Measurements from ENCODE around the gene BCAS3.

BCAS3 gene

GRCh38 chr17:60840456-60840855 lies 162.8 kb downstream of the BCAS3 start:
- no peaks in the 10 kb centered on the region for H3K36me3 ChIP-seq (ENCODE audit: control insufficient read depth in 1 of 2, insufficient read depth in 2 of 2, low read length in 2 of 2)
- no CpG with 5 or more reads among the region's 3 CpGs for WGBS (ENCODE audit: extremely low coverage, insufficient coverage, insufficient read length)

GRCh38 chr17:60845012-60845411 lies 167.4 kb downstream of the BCAS3 start:
- Histone ChIP-seq H2BK120ac (ENCODE audit: insufficient read depth, low read length, poor library complexity) (no peak overlapping the region), H4K91ac (ENCODE audit: low read depth, low read length) (no peak overlapping the region), H3K4me2 (ENCODE audit: low read length) (no peak overlapping the region), H4K8ac (ENCODE audit: low read depth, low read length) (no peak overlapping the region), H3K4me1 (ENCODE audit: control insufficient read depth in 1 of 2, insufficient read depth in 2 of 2, low read length in 2 of 2) (no peaks in the 10 kb centered on the region), H3K79me1 (ENCODE audit: low read length) (no peaks in the 10 kb centered on the region), H3K4me3 (ENCODE audit: low read depth, low read length) (no peak overlapping the region), H4K12ac (ENCODE audit: low read depth, low read length) (no peak overlapping the region), H3K79me2 (ENCODE audit: control insufficient read depth, insufficient read depth, low read length, poor library complexity) (no peaks in the 10 kb centered on the region), H2BK5ac (ENCODE audit: low read depth, low read length, poor library complexity) (no peak overlapping the region), H3K36me3 (ENCODE audit: control insufficient read depth in 1 of 2, insufficient read depth in 2 of 2, low read length in 2 of 2) (no peaks in the 10 kb centered on the region), H3K4ac (ENCODE audit: low read depth, low read length) (no peak overlapping the region), H3K27me3 (ENCODE audit: insufficient read depth, low read length) (no peaks in the 10 kb centered on the region), H2AK5ac (ENCODE audit: low read length) (no peak overlapping the region), H3K18ac (ENCODE audit: low read length) (no peak overlapping the region), H2AFZ (ENCODE audit: insufficient read depth, low read length, poor library complexity) (no peak overlapping the region), H3K14ac (ENCODE audit: low read length) (no peak overlapping the region), H3K9me3 (ENCODE audit: insufficient read depth, low read depth, low read length) (no peaks in the 10 kb centered on the region), H3K9ac (ENCODE audit: low read length) (no peak overlapping the region), H3K27ac (ENCODE audit: low read depth, low read length) (no peak overlapping the region), H3K23ac (ENCODE audit: low read length) (no peak overlapping the region), H2BK12ac (ENCODE audit: low read length) (no peak overlapping the region)
- no peak for DNase-seq
- WGBS (ENCODE audit: extremely low coverage, insufficient coverage, insufficient read length), result no CpG with 5 or more reads among the region's 6 CpGs

More at GRCh38 chr17:60840456-60840855, 162.8 kb downstream of the BCAS3 start:
- Histone ChIP-seq H4K91ac (ENCODE audit: low read depth, low read length) (no peak overlapping the region), H3K4me3 (ENCODE audit: low read depth, low read length) (no peak overlapping the region), H4K12ac (ENCODE audit: low read depth, low read length) (no peak overlapping the region), H3K9ac (ENCODE audit: low read length) (no peak overlapping the region), H2AFZ (ENCODE audit: insufficient read depth, low read length, poor library complexity) (no peak overlapping the region), H3K79me2 (ENCODE audit: control insufficient read depth, insufficient read depth, low read length, poor library complexity) (no peaks in the 10 kb centered on the region), H3K4ac (ENCODE audit: low read depth, low read length) (no peak overlapping the region), H3K27me3 (ENCODE audit: insufficient read depth, low read length) (no peaks in the 10 kb centered on the region), H3K4me2 (ENCODE audit: low read length) (no peak overlapping the region), H2BK5ac (ENCODE audit: low read depth, low read length, poor library complexity) (no peak overlapping the region), H3K14ac (ENCODE audit: low read length) (no peak overlapping the region), H3K23ac (ENCODE audit: low read length) (no peak overlapping the region), H3K27ac (ENCODE audit: low read depth, low read length) (no peak overlapping the region), H3K18ac (ENCODE audit: low read length) (no peak overlapping the region), H4K8ac (ENCODE audit: low read depth, low read length) (no peak overlapping the region), H2BK12ac (ENCODE audit: low read length) (no peak overlapping the region), H3K79me1 (ENCODE audit: low read length) (no peaks in the 10 kb centered on the region), H2BK120ac (ENCODE audit: insufficient read depth, low read length, poor library complexity) (no peak overlapping the region), H2AK5ac (ENCODE audit: low read length) (no peak overlapping the region), H3K4me1 (ENCODE audit: control insufficient read depth in 1 of 2, insufficient read depth in 2 of 2, low read length in 2 of 2) (no peaks in the 10 kb centered on the region), H3K9me3 (ENCODE audit: insufficient read depth, low read depth, low read length) (no peaks in the 10 kb centered on the region)
- DNase-seq, result no peak

GRCh38 chr17:60846175-60846574 lies 168.5 kb downstream of the BCAS3 start:
- Histone ChIP-seq H2AK5ac (ENCODE audit: low read length) (no peak overlapping the region), H4K91ac (ENCODE audit: low read depth, low read length) (no peak overlapping the region), H3K36me3 (ENCODE audit: control insufficient read depth in 1 of 2, insufficient read depth in 2 of 2, low read length in 2 of 2) (no peaks in the 10 kb centered on the region), H3K4me3 (ENCODE audit: low read depth, low read length) (no peak overlapping the region), H3K18ac (ENCODE audit: low read length) (no peak overlapping the region), H2BK12ac (ENCODE audit: low read length) (no peak overlapping the region), H4K8ac (ENCODE audit: low read depth, low read length) (no peak overlapping the region), H4K12ac (ENCODE audit: low read depth, low read length) (no peak overlapping the region), H2BK120ac (ENCODE audit: insufficient read depth, low read length, poor library complexity) (no peak overlapping the region), H3K4me1 (ENCODE audit: control insufficient read depth in 1 of 2, insufficient read depth in 2 of 2, low read length in 2 of 2) (no peaks in the 10 kb centered on the region), H3K4me2 (ENCODE audit: low read length) (no peak overlapping the region), H3K14ac (ENCODE audit: low read length) (no peak overlapping the region), H3K79me1 (ENCODE audit: low read length) (no peaks in the 10 kb centered on the region), H3K4ac (ENCODE audit: low read depth, low read length) (no peak overlapping the region), H3K27ac (ENCODE audit: low read depth, low read length) (no peak overlapping the region), H3K79me2 (ENCODE audit: control insufficient read depth, insufficient read depth, low read length, poor library complexity) (no peaks in the 10 kb centered on the region), H3K23ac (ENCODE audit: low read length) (no peak overlapping the region), H3K9me3 (ENCODE audit: insufficient read depth, low read depth, low read length) (no peaks in the 10 kb centered on the region), H3K27me3 (ENCODE audit: insufficient read depth, low read length) (no peaks in the 10 kb centered on the region), H3K9ac (ENCODE audit: low read length) (no peak overlapping the region), H2BK5ac (ENCODE audit: low read depth, low read length, poor library complexity) (no peak overlapping the region), H2AFZ (ENCODE audit: insufficient read depth, low read length, poor library complexity) (no peak overlapping the region)
- DNase-seq, result no peak
- WGBS (ENCODE audit: extremely low coverage, insufficient coverage, insufficient read length), result no CpG with 5 or more reads among the region's 1 CpG

- Histone ChIP-seq H3K4me2 (ENCODE audit: low read length) (no peak overlapping the region), H4K91ac (ENCODE audit: low read depth, low read length) (no peak overlapping the region), H2BK120ac (ENCODE audit: insufficient read depth, low read length, poor library complexity) (no peak overlapping the region), H3K23ac (ENCODE audit: low read length) (no peak overlapping the region), H4K8ac (ENCODE audit: low read depth, low read length) (no peak overlapping the region), H2BK12ac (ENCODE audit: low read length) (no peak overlapping the region), H3K79me1 (ENCODE audit: low read length) (no peaks in the 10 kb centered on the region), H3K9me3 (ENCODE audit: insufficient read depth, low read depth, low read length) (no peaks in the 10 kb centered on the region), H3K4me3 (ENCODE audit: low read depth, low read length) (no peak overlapping the region), H3K27me3 (ENCODE audit: insufficient read depth, low read length) (no peaks in the 10 kb centered on the region), H3K79me2 (ENCODE audit: control insufficient read depth, insufficient read depth, low read length, poor library complexity) (no peaks in the 10 kb centered on the region), H3K27ac (ENCODE audit: low read depth, low read length) (no peak overlapping the region), H3K18ac (ENCODE audit: low read length) (no peak overlapping the region), H3K4me1 (ENCODE audit: control insufficient read depth in 1 of 2, insufficient read depth in 2 of 2, low read length in 2 of 2) (no peaks in the 10 kb centered on the region), H2AFZ (ENCODE audit: insufficient read depth, low read length, poor library complexity) (no peak overlapping the region), H2BK5ac (ENCODE audit: low read depth, low read length, poor library complexity) (no peak overlapping the region), H3K4ac (ENCODE audit: low read depth, low read length) (no peak overlapping the region), H3K14ac (ENCODE audit: low read length) (no peak overlapping the region), H2AK5ac (ENCODE audit: low read length) (no peak overlapping the region), H4K12ac (ENCODE audit: low read depth, low read length) (no peak overlapping the region), H3K9ac (ENCODE audit: low read length) (no peak overlapping the region), H3K36me3 (ENCODE audit: control insufficient read depth in 1 of 2, insufficient read depth in 2 of 2, low read length in 2 of 2) (no peaks in the 10 kb centered on the region)
- no CpG with 5 or more reads among the region's 17 CpGs for WGBS (ENCODE audit: extremely low coverage, insufficient coverage, insufficient read length)
- no peak for DNase-seq
These were observed 173.5 kb downstream of the BCAS3 start for GRCh38 chr17:60851181-60851580.
